DMS153 treated with DMSO at 0.1 percent for 48 hours (cell line): ENCODE measurements around the gene DENND2A.
"Not testable (repeated sequence)": the region's sequence is repeated elsewhere in the genome, so short reads cannot be mapped to it uniquely, and the experiment has no call there.

Source experiments
- DNase-seq: peaks from one replicate; lab custom pipeline; 2025; ENCODE audit not compliant: unreplicated experiment; lab: John Stamatoyannopoulos, UW

The DENND2A gene

DNA sequence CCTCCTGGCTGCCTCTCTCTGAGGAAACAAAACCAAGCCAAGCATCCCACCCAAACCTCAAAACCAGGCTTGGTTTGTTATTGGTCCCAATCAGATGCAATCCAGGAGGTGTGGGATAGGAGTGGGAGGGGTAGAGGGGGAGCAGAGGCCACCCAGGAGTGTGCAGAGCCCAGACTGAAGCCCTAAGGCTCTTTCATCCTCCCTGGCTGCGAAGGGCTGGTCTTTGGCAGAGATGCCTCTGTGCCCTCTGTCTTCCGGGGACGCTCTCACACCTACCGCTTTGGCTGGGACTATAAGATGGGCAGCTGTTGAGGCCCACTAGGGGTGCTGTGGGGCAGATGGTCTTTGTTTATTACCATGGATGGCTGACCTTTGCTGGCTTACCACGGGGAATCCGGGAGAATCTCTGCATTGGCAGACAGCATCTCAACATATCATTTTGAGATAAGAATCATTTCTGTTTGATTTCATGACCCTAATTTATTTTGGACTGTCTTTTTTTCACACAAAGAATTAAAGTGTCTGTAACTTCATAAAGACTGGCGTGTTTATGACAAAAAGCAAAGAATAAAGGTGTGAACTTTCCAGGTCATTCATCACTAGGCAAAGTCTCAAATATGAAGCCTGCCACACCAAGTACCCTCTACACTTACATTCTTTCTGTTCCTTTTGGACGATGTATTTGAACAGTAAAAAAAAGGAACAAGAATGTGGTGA is 6.5 kb upstream of the DENND2A start:
- DNase-seq, result peak; percentile 72

DNA sequence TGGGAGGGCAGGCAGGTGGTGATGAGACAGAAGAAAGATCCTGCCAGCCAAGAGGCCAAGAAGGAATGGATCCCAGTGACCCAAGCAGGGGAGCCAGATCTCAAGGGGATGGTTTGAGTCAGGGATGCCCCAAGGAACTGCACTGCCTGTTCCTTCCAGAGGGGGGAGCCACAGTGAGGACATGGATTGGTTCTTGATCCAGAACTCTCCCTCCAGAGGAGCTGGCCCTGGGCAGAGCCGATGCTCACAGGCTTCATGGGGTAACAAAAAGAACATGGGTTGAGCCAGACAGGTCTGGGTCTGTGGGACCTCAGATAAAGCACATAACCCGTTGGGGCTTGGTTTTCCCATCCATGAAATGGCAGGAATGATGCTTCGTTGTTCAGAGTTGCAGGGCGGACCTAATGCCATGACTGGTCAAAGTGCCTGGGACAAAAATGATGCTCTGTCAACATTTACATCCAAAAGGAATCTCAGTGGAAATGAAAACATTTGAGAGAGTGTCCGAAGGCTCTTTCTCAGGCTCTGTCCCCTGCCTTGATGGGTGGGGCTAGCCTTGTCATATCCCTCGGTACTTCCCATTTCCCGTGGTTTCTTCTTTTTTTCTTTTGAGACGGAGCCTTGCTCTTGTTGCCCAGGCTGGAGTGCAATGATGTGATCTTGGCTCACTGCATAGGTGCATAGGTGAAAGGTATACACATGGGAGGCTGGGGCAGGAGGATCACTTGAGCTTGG is 4.7 kb upstream of the DENND2A start:
- DNase-seq, result no peak

DNA sequence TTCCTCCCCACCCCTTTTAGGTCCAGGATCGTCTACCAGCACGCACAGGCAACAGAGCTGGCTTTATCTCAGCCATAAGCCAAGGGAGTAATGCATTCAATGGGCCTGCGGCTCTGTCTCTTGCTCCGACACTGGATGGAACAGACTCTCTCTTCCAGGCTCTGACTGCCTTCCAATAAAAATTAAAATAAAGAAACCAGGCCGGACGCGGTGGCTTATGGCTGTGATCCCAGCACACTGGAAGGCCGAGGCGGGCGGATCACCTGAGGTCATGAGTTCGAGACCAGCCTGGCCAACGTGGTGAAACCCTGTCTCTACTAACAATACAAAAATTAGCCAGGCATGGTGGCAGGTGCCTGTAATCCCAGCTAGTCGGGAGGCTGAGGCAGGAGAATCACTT is 4.1 kb upstream of the DENND2A start:
- DNase-seq, result not testable (repeated sequence)

DNA sequence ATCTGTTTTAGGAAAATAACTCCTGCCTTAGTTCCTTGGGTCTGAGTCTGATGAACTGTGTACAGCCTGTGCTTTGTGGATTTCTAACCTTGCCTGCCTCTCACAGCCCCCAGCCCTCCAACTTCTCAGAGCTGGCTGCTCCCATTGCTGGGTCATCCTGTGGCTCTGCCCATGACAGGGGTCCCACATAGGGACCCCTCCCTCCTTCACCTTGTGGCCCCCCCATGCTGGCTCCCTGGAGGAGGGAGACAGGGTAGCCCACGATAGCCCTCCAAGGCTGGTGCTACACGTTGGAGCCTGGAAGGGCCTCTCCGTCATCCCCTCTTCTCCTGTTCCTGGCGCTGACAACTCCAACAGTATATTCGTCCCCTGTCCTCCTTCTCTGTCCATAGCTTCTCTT is 2.8 kb upstream of the DENND2A start:
- DNase-seq, result no peak

DNA sequence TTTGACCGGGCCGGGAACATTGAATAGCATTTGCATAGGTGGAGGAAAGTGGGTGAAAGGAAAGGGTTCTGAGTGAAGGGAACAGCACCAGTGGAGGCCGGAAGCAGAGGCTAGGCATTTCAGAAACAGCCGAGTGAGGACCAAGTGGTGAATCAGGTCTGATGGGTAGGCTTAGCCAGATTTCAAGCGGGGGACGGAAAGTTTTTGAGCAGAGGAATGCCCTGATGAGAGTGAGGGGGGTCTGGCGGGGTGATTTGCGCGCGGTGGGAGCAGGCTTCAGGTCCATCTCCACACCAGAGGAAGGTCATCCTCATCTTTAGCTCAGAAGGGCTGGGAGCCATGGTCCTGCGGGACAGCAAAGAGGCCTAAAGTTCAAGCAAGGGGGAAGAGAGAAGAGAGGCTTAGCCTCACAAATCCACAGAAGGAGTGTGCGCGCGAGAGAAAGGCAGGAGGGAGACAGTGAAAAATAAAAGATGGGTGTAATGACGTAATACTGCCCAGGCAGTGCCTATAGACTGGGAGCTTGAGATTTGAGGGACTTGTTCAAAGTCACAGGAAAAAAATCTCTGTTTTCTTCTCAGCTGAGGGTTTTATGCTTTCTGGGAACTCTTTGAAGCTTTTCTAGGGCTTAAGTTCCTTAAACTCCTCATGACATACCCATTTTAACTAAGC is 1.0 kb upstream of the DENND2A start:
- DNase-seq, result no peak

DNA sequence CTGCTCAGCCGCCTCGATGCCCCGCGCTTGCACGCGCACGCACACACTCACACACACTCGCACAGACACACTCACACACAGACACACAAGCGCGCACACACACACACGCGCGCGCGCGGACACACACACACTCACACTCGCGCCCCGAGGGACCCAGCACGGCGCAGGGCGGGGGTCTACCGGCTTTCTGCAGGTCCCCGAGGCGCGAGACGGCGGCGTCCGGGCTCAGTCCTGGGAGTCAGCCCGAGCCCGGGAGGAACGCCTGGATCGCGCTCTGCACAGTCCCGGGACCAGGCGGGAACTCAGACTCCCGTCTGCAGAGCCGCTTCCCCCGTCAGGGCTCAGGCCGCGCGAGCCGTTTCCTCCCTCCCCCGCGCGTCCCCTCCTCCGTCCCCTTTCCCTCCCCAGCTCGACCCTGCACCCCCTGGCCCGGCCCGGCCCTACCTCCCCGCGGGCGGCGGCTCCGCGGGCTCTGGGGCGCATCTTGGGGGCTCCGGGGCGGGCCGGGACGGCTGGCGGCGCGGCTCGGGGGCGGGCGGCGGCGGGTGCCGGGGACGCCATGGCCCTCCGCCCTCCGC is 464 bp downstream of the DENND2A start:
- DNase-seq, result no peak

DNA sequence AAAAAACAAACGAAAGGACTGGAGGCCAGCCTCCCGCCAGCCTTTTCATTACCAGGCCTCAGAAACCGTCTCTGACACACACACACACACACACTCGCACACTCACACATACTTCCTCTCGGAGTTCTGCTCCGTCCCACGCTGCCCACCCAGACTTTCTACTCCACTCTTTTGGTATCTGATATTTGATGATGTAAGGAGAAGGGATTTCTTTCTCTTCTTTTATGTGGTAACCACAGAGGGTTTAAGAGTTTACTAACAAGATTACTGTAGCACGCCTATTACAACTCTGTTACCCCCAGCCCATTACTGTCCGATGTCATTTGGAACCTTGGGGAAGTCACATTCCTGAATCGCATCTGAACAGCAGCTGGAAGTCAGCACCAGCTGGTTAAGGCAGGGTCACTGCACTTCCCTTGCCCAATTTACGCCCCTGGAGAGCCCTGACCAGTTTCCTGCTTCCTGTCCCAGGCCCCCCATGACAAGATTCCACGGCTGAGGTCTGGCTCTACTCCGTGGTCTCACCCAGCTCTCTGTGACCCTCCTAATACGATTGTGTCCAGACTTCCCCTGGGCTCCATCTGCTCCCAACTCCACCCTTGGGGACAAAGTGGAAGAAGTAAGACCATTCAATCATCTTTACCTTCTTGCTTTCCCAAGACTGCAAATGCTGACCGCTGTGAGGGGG is 1.1 kb downstream of the DENND2A start:
- no peak for DNase-seq

DNA sequence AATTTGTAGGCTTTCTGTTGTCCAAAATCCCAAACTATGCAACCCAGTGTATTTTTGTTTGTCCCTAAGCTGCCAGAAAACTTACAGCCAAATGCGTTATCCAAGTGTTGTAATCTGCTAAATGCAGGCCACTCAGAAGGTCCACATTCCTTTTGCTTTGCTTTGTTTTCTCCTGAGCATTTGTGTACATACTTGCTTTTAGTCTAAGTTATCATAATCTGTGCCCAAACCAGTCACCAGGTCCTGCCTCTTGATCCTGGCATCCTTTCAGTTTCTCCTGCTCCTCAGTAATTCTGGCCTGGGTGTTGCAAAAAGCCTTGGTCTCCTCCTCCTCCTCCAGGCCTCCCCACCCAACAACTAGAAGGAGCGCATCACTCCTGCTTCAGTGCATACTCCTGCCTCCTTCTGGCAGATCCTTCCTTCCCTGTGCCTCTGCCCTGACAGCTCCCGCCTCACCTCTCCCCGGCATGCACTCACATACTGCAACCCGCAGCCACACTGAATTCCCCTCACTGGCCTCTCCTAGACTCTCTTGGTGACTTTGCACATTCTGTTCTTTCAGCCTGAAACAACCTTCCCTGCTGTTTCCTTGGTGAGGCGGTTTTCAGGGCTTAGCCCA is 2.3 kb downstream of the DENND2A start:
- DNase-seq, result no peak

DNA sequence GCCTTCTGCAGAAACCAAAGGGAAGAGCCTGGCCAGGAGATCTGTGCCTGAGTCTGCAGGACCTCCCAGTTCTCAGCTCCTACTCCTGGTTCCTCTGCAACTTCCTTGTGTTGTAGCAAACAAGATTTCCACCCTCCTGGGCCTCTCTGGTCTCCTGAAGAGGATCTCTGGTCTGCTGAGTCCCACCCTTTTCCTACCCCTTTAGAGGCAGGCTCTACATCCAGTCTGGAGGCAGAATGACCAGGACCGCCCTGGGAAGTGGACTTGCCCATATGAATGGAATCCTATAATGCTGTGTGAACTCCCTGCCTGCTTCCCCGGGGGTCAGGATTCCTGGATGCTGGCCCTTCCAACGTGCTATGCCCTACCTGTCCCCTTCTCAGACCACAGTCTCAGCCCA is 3.2 kb downstream of the DENND2A start:
- no peak for DNase-seq

DNA sequence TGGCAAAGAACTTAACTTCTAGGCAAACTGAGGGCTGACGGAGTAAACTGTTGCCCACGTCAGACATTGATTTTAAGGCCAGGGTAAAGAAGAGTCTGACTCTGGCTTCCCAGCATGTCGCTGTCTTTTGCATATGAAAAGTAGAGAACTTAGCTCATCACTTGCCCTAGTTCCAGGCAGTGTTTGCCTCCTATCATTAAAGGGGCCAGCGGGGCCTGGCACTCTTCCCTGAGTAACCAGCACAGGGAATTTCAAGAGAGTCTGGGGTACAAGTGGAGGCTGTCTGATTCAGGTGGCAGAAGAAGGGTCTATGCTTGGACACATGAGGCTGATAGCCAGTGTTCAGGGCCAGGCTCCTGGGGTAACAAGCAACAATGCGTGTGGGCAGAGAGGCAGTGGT is 4.8 kb downstream of the DENND2A start:
- no peak for DNase-seq

DNA sequence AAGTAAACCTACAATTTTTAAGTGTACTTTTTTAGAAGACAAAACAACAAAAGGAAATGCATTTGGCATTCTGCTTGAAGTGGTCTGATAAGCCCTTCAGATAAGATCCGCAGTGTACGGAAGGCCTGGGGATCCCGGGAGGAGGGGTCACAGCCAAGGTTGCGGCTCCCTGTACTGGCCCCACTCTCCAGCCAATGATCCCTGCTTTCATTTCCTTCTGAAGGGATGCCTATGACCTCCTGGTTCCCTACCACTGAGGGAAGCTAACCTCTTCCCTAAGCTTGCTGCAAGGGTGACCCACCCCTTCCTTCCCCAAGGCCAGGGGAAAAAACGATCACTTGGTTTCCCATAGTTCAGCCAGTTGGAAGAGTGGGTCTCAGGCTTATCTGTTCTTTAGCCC is 5.3 kb downstream of the DENND2A start:
- no peak for DNase-seq

DNA sequence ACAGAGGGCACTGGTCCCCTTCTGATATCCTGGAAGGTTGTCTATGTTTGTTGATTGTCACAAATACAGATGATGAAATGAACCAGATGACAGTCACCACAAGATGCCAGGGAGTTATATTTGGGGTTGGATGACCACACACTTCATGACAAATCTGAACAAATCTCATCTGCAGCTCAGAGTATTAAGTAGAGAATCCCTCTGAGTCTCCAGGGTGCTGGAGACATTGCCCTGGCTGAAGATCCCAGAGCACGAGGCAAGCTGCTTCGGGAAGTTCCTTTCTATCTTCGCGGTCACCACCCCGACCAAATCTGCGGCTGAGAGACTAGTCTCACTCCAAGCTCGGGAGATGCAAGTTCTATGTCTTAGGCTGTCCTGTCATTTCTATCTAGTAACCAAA is 9.0 kb downstream of the DENND2A start:
- DNase-seq, result no peak

DNA sequence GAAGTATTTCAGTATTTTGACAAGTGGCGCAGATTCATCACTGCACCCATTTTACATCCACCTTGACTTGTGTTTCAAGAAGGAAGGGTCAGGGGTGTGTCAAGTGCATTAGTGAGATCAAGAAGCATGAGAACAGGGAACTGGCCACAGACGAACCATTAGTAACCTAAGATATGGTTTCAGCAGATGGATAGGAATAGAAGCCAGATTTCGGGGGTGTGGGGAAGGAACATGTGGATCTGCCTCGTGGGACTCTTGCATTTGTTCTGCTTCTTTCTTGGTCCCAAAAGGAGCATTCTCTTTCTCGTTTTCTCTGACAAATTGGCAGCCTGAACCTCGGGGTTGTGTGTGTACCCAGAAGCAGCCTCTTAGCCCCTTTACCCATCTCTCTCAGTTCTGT is 9.6 kb downstream of the DENND2A start:
- no peak for DNase-seq

DNA sequence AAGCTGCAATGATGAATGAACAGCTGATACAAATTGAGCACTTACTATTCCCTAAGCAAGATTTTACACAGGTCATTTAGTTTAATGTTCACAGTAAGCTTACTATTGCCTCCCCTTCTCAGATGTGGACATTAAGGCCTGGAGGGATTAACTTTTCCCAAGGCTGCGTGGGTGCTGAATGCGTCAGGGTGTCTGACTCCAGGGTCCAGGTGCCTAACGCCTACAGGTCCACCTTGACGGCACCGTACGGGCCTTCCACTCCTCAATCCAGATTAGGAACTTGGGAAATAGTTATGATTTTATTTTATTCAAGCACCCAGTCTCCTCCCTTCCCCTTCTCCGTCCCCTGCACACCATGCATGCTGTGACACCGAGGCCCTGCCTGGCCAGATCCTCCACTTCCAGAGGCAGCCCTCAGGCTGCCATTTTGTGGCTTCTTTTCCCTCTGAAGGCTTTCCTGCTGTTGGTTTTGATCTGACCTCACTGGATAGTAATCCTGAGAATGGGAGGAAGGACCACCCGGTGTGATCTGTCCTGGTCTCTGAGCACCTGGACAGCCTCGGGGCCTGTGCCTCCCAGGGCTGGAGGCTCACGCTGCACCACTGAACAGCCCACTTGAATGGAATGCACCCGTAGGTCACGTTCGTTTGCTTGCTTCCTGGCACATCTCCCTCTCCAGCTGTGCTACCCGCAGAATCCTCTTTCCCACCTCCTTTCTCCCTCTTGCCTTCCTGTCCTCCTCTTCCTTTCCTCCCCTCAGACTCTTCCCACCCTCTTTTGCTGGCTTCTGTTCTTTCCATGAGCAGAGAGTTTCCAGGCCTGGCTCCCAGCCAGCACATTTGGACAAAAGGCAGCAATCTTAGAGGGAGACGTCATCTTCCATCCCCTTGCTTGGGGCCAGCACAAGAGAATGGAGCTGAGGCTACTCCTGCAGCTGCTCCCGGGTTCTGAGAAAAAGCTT is 14.4 kb downstream of the DENND2A start:
- no peak for DNase-seq

DNA sequence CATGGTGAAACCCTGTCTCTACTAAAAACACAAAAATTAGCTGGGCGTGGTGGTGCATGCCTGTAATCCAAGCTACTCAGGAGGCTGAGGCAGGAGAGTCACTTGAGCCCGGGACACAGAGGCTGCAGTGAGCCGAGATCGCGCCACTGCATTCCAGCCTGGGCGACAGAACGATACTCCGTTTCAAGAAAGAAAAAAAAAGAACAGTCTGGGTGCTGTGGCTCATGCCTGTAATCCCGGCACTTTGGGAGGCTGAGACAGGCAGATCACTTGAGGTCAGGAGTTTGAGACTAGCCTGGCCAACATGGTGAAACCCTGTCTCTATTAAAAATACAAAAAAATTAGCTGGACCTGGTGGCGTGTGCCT is 15.4 kb downstream of the DENND2A start:
- not testable (repeated sequence) for DNase-seq

DNA sequence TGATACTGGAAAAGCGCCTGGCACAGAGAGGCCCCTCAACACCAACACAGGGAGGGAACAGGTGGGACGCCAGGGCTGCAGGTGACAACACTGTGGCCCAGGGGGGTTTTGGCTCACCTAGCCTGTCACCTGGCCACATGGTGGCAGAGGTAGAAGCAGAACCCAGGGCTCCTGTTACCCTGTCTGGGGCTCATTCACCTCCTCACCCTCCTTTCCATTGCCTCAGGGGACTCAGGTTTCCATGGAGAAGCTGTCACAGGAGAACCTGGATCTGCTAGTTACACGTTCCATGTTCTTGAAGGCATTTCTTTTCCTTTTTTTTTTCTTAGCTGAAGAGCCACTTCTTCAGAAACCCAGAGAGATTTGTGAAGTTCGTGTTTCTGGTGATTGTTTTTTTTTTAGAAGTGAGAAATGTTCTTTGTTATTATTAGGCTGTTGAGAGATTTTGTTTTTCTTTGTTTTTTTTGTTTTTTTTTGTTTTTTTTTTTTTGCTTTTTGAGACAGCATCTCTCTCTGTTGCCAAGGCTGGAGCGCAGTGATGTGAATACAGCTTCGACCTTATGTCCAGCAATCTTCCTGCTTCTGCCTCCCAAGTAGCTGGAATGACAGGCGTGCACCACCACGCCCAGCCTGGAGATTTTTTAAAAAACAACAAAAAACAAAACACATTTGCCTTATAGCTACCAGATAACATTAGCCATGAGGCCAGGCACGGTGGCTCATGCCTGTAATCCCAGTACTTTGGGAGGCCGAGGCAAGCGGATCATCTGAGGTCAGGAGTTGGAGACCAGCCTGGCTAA is 16.0 kb downstream of the DENND2A start:
- DNase-seq, result no peak

DNA sequence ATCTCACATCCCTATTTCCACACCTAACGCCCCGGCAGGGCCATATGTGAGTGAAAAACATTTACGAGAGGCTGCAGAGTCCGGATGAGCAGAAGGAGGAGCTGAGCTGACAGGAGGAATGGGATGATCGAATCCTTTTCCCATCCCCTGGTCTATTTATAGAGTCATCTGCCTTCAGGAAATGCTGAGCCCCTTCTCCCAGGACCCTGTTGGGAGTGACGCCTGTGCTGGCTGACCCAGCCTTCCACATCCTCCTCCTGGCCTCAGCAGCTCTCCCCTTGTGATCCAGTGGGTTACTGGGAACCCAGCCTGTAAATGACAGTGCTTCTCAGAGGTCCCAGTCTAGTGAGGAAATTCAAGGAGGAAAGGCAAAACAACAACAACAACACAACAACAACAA is 16.6 kb downstream of the DENND2A start:
- no peak for DNase-seq

DNA sequence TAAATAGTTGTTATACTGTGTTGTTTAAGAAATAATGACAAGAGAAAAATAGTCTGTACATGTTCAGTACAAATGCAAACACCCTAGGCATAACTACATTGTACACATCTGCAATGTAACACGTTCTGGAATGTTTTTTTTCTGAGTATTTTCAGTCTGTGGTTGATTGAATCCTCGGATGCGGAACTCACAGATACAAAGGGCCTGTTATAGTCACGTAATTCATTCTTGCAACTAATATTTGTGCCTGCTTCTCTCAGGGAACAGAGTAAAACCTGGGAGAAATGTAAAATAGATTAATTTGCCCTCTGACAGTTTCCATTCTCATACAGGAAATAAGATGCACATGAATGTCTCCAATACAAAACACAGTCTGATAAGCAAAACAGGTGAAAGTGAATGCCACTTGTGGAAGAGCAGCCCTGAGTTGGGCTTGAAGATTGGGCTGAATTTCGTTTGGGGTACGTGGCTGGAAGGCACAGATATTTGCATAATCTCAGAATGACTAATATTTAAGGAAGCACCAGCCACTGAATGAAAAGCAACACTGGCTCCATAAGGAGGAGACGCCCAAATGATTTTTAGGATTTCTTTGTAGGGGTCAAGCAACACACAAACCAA is 19.1 kb downstream of the DENND2A start:
- no peak for DNase-seq
